ENCODE results near the gene ATRIP.

GRCh38 chr3:48429960-48430707 lies 16.4 kb upstream of the ATRIP start, which contains the start of gene PLXNB1:
- no peak for TF ChIP-seq CTCF (IDR thresholded peaks at IDR 0.05; ENCODE audit: low read length)
- no peak for TF ChIP-seq EZH2 (IDR thresholded peaks at IDR 0.05; ENCODE audit: borderline replicate concordance, low read length)

Measured in OCI-LY1 (cell line).